ENCODE measurements around the gene SAMD5.
"Not testable (repeated sequence)": the region's sequence is repeated elsewhere in the genome, so short reads cannot be mapped to it uniquely, and the experiment has no call there.

The SAMD5 gene

GRCh38 chr6:147528511-147529145 lies 20.1 kb downstream of the SAMD5 start:
- DNase-seq (ENCODE audit: low spot score): no peak

DNA sequence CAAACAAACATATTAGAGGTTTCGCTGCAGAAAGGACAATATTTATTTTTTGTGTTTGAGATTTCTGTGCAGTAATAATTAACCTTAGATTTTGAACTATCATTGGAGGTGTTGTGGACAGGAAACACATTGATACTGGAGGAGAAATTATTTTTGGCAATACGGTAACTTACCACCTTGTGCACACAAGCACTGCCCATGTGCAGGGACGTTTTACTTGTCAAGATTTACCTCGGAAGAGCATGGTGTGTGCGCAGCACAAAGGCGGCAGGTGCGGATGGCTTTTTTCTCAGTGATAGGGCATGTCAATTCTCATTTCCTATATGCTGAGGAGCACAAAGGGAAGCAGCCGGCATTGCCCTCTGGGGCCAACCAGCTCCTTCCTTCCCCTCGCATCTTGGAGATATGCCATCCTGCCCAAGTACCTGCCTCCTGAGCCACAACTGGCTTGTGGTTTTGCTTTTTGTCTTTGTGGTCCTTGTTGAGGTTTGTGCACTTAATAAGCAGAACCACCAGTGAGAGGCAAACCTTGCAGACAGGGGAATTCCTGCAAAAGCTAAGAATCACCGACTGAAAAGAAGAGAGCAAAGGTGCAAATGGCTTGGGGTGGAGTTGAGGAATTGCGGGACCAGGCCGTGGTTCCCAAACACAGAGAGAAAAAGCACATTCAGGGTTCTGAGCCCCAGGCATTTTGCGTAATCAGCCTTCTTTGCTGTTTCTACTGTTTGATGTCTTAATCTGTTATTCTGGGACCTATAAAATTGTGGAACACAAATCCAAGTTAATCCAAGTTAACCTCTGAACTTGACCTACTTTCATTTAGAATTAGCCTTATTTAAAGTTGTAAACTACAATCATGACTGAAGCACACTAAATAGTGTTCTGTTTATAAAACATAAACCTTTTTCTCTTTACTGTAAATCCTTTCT lies 21.9 kb downstream of the SAMD5 start:
- no peak for DNase-seq (ENCODE audit: low spot score)

GRCh38 chr6:147531321-147531720 lies 22.8 kb downstream of the SAMD5 start:
- DNase-seq (ENCODE audit: low spot score): no peak

DNA sequence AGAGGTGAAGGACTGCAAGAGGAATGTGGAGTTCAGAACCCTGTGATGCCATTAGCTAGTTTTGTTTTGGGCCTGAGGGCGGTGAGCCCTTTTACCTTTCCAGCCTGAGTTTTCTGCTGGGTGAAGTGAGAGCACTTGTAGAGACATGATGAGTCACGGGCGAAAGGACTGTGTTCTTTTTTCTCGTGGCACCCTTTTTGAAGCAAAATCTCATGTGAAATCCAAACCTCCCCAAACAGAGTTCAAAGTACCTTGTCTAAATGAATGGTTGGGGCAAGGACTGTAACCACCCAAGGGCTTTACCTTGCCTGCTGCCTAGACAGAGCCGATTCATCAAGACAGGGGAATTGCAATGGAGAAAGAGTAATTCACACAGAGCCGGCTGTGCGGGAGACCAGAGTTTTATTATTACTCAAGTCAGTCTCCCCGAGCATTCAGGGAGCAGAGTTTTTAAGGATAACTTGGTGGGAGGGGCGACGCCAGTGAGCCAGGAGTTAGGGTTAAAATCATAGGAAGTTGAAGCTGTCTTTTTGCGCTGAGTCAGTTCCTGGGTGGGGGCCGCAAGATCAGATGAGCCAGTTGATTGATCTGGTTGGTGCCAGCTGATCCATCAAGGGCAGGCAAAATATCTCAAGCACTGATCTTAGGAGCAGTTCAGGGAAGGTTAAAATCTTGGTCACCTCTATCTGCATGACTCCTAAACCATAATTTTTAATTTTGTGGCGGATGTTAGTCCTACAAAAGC lies 25.8 kb downstream of the SAMD5 start:
- DNase-seq (ENCODE audit: low spot score): no peak

DNA sequence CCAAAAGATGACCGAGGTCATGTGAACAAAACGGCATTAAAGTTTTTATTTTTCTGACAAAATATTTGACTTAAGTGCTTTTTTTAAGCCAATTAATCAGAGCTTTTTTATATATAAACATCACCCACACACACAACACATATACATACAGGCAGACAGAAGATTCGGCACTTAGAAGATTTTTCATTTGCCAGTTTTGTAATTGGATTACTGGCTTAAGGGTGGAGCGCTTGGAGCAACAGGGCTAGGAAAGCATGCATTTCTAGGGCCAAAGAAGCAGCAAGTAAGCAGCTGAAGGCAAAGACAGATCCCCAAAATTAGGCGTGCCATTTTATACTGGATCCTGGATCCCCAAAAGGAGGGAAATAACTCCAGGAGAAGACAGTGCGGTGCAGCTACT lies 30.3 kb downstream of the SAMD5 start:
- no peak for DNase-seq (ENCODE audit: low spot score)

DNA sequence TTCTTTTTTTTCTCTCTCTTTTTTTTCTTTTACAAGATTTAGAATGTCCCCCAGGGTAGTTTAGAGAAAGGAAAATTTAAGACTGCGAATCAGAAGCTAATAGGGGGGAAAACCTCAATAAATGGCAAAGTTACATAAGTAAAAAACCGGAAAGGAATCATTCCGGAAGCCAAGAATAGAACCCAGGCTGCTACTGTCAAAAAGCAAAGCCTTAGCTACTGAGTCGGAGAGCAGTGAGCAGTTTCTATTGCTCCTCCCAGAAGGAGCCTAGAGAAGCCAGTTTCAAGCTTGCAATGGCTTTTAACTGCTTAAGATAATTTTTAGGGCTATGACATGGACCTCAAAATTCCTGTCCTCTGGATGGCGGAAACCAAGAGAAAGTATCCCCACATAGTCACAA lies 31.6 kb downstream of the SAMD5 start:
- DNase-seq (ENCODE audit: low spot score): no peak

- not testable (repeated sequence) for DNase-seq (ENCODE audit: low spot score)
Observed at GRCh38 chr6:147542436-147542835, 33.9 kb downstream of the SAMD5 start.

GRCh38 chr6:147544420-147544819 lies 35.9 kb downstream of the SAMD5 start:
- DNase-seq (ENCODE audit: low spot score): no peak

DNA sequence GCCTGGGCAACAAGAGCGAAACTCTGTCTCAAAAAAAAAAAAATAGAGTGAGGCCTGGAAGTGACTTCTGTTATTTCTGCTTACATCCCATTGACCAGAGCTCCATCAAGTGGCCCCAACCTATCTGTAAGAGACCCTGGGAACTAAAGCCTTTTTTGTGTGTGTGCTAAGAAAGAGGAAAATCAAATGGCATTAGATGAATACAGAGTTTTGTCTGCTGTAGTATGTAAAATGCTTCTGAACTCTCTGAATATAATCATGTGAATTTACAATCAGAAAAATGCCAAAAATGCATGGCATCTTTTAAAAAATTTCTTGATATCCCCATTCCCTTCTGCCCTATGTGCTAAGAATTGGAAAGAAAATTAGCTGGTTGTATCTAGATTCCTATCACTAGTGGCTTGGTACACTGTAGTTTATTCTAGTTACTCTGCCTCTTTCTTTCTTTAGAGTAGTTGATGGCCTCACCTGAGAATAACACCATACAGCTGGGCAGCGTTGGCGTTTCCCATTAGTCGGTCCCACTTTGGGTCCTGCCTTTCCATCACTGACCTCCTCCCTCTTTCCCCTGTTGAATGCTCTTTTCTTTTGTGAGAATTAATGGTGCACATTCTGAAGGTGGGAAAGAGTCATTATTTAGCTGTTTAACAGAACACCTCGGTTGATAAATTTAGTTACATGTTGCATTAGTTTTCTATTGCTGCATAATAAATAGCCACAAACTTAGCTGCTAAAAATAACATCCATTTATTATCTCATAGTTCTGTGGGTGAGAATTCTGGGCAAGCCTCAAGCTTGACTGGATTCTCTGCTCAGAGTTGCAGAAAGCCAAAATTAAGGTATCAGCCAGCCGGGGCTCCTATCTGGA lies 38.2 kb downstream of the SAMD5 start:
- DNase-seq (ENCODE audit: low spot score): no peak

- DNase-seq (ENCODE audit: low spot score): no peak
Observed at GRCh38 chr6:147547369-147547902, 38.9 kb downstream of the SAMD5 start.

DNA sequence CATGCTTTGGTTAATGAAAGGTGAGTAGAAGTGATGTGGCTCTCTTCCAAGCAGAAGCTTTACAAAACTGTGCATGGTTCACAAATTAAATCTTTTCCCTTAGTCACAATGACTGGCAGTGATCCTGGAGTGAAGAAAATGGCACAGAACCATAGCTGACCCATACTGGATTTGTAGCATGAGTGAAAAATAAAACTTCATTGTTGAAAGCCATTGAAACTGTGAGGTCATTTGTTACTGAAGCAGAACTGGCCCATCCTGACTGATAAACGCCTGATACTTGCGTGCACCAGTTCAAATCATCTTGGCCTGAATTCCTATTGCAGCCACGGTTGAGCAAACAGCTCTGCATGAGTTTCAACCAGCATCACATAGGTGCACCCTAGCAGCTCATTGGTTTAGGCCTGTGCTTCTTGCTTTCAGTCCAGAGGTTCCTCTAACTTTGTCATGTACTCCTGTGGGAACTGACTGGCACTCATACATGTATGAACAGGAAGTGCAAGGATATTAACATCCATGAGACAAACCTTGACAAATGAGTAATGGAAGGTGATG lies 40.5 kb downstream of the SAMD5 start:
- DNase-seq (ENCODE audit: low spot score): no peak

DNA sequence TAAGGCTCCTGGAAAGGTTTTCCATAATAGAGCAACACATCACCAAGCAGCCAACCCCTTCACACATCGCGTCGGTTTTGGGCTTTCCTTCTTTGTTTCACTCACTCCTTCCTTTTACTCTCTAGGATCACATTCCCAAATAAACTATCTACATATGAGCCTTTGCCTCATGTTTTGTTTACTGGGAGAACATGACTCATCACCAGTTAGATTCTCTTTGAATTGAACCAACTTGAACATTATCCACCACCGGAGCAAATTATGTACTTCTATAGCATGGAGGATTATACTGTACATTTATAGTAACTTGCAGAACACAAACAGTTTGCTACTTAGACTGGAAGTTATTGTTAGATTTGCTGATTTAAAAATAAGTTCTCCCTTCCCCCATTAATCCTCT lies 41.0 kb downstream of the SAMD5 start:
- no peak for DNase-seq (ENCODE audit: low spot score)

- no peak for DNase-seq (ENCODE audit: low spot score)
Observed at GRCh38 chr6:147551976-147552375, 43.5 kb downstream of the SAMD5 start.

DNA sequence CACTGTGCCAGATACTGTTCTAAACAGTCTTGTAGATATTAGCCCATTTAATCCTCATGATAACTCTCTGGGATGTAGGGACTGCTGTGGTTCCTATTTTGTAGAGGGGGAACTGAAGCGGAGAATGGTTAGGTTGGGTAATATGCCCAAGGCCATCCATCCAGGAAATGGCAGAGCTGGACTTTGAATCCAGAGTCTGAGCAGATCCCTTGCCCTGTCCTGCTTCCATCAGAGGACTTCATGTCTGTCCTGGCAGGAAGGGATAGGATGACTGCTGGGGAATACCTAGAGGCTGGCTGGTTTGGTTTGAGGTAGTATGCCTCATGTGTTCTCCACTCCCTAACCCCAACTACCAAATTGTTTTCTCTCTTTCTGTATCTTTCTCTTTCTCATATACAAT lies 44.6 kb downstream of the SAMD5 start:
- DNase-seq (ENCODE audit: low spot score): no peak

GRCh38 chr6:147554281-147554680 lies 45.8 kb downstream of the SAMD5 start:
- no peak for DNase-seq (ENCODE audit: low spot score)

DNA sequence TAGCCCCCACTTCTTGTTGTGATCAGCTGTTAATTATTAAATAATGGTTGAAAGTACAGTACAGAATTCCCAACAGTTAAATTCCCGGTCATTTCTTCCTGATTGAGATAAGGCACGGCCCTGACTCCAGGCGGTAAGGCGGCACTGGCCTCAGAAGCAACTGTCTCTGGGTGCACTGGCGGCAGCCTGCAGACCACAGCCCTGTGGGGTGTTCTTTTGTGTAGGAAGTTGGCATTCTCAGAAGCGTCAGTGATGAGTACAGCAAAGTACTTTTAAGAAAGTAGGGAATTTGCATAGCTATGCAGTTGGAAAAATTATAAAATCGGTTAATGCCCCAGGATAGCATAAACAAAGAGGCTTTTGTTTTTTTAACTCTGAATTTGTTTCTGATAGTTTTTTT lies 50.5 kb downstream of the SAMD5 start:
- no peak for DNase-seq (ENCODE audit: low spot score)

GRCh38 chr6:147560670-147561069 lies 52.2 kb downstream of the SAMD5 start:
- DNase-seq (ENCODE audit: low spot score): no peak

DNA sequence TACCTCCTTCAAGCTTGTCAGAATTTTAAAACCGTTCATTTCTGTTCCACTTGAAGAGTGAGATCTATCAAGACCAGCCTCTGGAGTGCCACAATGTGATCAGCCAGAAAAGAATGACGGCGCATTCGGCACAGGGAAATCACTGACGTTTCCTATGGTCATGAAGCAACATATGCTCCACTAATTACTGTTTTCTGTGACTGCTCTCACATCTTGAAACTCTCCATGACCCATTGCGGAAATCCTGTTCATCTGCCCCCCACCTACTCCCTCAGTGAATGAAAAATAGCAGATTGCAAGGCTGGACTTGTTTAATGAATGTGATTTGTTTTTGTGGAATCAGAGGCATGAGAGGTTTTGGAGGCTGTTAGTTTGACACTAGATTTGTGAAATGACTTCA lies 53.2 kb downstream of the SAMD5 start:
- DNase-seq (ENCODE audit: low spot score): no peak

- DNase-seq (ENCODE audit: low spot score): no peak
Observed at GRCh38 chr6:147563472-147563871, 55.0 kb downstream of the SAMD5 start.

DNA sequence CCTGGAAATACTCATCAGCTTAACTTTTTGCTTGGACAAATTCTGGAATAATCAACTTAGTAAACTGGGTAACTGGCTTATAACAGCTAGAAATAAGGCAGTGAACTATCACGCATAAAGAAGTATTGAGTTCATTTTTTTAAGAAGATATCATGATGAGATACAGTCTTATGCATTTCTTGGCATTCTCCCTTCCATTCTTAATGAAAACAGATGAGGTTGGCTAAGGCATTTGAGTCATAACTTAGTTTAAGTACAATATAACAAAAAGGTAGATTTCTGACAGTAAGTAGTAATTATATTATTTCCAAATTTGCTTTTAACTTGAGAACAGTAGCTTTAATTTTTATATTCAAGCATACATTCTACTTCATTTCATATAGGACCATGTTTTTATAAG lies 56.1 kb downstream of the SAMD5 start:
- DNase-seq (ENCODE audit: low spot score): no peak

GRCh38 chr6:147566244-147566898 lies 57.9 kb downstream of the SAMD5 start:
- no peak for DNase-seq (ENCODE audit: low spot score)
